Activated CD8-positive, alpha-beta memory T cell treated with anti-CD3 and anti-CD28 coated beads for 4 hours (primary cell): Measurements from ENCODE around the gene CDHR2.

Source experiments
- DNase-seq, 2 donors: peaks; one replicate each; pipeline ENCODE4 v3.0.0-alpha.2; 2020; ENCODE audit warnings: low read depth in 2 of 2

The CDHR2 gene

GRCh38 chr5:176620333-176620981 lies 71.3 kb downstream of the CDHR2 start:
- DNase-seq, result no peak

- no peak for DNase-seq
Observed at GRCh38 chr5:176621661-176622079, 72.5 kb downstream of the CDHR2 start.

DNA sequence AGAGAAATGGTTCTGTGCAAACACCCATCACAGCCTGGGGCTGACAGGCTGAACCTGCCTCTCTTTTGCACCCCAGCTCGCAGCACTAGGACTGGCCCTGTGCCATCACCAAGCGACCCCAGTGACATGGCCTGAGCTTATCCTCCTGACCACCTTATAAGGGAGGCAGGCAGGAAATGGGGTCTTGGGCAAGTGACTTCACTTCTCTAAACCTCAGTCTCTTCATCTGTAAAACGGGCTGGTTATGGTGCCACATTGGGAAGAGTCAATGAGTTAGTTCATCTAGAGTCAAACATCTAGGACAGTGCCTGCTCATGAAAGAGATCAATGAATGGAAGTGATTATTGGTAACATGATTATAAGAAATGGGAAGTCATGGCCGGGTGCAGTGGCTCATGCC lies 75.0 kb downstream of the CDHR2 start:
- DNase-seq, result no peak

DNA sequence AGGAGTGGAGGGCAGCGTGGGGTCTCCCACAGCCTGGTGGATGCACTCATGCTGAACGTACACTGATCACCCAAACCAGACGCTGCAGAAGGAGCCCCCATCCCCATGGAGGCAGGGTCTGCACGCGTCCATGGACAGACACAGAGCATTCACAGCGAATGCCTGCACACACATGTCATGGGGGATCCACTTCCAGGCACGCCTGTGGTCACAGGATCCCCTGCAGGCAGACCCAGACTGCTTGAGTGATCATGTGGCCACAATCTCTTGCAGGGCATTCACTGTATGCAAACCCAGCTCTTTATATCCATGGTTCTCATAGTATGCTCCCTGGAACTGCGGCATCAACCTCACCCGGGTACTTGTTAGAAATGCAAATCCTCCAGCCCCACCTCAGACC lies 75.8 kb downstream of the CDHR2 start:
- DNase-seq, result no peak

DNA sequence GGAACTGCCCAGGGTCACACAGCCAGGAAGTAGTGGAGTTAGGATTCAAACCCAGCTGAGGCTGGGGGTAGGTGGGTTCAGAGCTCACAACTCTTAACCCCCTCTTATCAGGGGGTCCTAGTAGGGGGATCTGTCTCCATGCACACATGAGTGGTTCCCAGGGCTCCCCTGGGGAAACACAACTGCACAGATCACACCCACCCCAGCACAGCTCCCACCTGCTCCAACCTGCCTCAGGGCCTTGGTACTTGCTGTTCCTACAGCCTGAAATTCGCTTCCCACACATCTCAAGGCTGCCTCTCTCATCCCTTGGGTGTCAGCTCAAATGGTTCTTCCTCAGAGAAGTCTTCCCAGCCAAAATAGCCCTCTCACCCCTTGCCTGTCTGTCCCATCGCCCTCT lies 76.4 kb downstream of the CDHR2 start:
- no peak for DNase-seq

- DNase-seq, result no peak
Observed at GRCh38 chr5:176625966-176626875, 77.1 kb downstream of the CDHR2 start.

- DNase-seq, result no peak
Observed at GRCh38 chr5:176626876-176627236, 77.7 kb downstream of the CDHR2 start.

- no peak for DNase-seq
Observed at GRCh38 chr5:176627582-176627981, 78.4 kb downstream of the CDHR2 start.

DNA sequence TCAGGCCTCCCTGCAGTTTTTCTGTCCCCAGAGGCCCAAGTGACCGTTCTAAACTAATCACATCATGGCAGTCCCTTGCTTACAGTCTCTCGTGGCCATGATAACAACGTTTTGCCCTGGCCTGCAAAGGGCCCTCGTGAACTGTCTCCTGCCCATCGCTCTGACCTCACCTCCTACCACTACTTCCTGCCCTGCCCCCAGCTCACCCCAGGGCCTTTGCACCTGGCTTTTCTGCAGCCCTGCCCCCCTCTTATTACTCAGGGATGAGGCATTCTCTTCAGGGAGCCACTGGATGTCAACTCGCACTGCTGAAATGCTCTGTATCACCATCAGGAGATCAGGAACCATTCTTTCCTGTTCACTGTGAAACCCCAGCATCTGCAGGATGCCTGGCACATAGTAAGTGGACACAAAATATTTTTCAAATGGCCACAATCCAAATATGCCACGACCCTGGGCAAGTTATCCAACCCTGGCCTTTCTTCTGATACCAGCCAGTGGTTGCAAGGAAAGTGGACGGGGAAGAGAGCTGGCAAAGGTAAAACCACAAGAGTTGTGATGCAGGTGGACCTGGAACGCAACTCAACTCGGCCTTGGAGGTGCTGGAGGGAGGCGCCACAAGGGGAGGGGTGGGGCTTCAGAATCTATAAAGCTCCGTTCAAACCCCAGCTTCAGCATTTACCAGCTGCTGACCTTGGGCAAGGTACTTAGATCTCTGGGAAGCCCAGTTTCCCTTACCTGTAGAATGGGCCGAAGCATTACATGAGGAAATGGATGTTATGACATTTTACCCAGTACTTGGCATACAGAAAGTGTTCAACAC lies 79.5 kb downstream of the CDHR2 start:
- no peak for DNase-seq

GRCh38 chr5:176629317-176629852 lies 80.2 kb downstream of the CDHR2 start:
- no peak for DNase-seq

DNA sequence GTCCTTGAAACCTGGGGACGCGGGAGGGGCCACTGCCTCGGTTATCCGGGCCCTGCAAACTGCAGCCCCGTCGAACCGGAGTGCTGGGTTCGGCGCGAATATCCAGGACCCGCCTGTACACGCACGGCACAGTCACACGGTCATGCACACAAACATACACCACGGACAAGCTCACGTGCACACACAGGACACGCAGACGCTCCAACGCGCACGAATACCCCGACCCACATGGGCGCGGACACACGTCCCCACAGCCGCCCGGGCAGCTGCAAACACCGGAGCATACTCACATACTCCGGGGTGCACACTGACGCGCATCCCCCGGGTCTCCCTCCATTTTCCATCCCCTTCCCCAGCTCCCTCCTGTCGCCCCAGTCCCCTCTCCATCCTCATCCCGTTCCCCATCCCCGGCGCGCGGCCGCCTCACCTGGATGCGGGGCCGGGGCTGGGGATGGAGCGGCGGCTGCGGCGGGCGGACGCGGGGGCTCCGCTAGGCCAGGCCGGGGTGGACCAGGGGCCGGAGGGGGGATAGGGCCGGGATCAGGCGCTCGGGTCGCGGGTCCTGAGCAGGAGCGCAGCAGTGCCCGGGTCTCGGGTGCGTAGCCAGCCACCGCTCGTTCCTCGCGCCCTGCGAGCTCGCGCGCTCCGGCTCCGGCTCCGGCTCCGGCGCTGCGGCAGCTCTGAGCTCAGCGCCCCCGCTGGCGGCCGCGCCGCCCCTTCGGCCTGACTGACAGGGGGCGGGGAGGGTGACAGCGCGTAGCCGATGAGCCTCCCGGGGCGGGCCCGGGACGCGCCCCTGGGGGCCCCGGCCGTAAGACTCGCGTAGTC lies 80.9 kb downstream of the CDHR2 start, which contains the start of the genes EIF4E1B and SNCB:
EIF4E1B (plus strand) TSS at position 823 of the 828 bp plus-strand sequence. CDS start 12,113 bp downstream, outside the sequence.
SNCB (minus strand) TSS at position 682 of the 828 bp plus-strand sequence. CDS start 880 bp downstream, outside the sequence.
- DNase-seq, result peak in 1 of 2 donors; percentile 24

GRCh38 chr5:176630681-176631222 lies 81.6 kb downstream of the CDHR2 start:
- no peak for DNase-seq

- DNase-seq, result no peak
Observed at GRCh38 chr5:176631383-176632200, 82.5 kb downstream of the CDHR2 start.

- no peak for DNase-seq
Observed at GRCh38 chr5:176632745-176633144, 83.6 kb downstream of the CDHR2 start.

- no peak for DNase-seq
Observed at GRCh38 chr5:176633598-176633997, 84.5 kb downstream of the CDHR2 start.

- DNase-seq, result no peak
Observed at GRCh38 chr5:176636426-176636825, 87.3 kb downstream of the CDHR2 start.

DNA sequence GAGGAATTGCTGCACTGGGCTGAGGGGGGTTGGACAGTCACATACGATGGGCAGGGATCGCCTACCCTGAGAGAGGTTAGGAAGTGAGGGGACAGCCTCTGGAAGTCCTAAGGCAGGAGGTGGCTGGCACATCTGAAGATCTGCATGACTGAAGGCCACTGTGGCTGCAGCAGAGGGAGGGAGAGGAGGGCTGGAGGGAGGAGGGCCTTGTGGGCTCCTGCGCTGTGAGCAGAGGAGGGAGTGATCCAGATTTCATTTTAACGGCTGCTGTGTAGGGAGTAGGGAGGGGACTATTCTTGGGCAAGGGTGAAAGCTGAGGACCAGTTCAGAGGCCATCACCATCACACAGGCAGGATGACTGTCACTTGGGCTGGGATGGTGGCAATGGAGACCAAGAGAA lies 88.4 kb downstream of the CDHR2 start:
- no peak for DNase-seq

DNA sequence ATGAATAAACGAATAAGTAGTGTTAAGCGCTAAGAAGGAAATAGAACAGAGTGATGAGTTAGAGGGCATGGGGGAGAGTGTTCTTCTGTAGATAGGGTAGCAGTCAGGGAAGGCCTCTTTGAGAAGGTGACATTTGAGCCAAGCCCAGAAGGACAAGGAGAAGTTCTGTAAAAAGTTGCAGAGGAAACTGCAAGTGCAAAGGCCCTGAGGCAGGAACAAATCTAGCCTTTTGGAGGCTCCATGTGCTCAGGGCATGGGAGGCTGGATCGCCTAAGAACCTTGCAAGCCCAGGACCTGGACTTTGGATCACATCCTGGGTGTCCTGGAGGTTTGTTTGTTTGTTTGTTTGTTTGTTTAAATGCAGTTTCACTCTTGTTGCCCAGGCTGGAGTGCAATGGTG lies 89.3 kb downstream of the CDHR2 start:
- no peak for DNase-seq

GRCh38 chr5:176639208-176639607 lies 90.1 kb downstream of the CDHR2 start:
- DNase-seq, result no peak

DNA sequence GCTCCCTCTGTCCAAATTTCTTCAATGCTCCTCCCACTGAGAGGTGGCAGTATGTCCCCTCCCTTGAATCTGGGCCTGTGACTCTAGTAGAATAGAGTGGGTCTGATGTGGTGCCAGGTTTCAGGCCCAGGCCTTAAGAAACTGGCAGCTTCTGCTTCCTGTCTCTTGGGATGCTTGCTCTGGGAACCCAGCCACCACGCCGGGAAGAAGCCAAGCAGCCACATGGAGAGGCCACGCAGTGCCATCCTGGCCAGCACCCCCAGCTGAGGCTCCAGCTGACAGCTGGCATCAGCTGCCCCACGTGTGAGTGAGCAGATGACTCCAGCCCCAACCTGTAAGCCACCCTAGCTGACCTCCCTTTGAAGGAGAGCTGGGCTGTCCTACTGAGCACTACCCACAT lies 90.8 kb downstream of the CDHR2 start:
- no peak for DNase-seq
